Suprapubic skin (tissue), 3 donors: ENCODE measurements around the gene STPG1.

Experiments used
- CTCF ChIP-seq, 2 donors: fragments of 200-600 bp in 1 of 2; fragments of 450-650 bp in 1 of 2; sonication (generic) in 1 of 2; IDR thresholded peaks; one replicate each; pipeline ENCODE4 v1.5.1; 2016 to 2019; ENCODE audit warnings: antibody characterized with exemption in 2 of 2, mild to moderate bottlenecking in 1 of 2, moderate library complexity in 1 of 2
- POLR2A ChIP-seq, 2 donors: fragments of 450-650 bp; IDR thresholded peaks; one replicate each; pipeline ENCODE4 v1.6.1; 2017; ENCODE audit warnings: antibody characterized with exemption in 2 of 2, mild to moderate bottlenecking in 2 of 2, moderate library complexity in 2 of 2

DNA sequence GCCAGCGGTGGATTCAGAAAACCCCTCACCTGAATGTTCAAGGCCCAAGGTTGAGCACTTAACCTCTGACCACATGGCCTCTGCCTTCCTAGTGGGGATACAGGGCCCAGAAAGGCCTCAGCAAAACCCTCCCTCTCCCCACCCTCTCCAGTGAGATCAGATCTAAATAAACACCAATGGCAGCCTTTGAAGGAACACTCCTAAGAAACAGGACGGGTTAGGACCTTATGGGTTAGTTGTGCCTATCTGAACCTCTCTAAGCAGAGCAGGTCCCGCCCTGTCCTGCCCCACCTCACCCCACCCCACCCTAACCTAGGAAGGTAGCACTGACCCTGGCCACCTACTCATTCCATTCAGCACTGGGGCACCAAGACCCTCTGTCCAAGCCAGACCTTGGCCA is 102.3 kb downstream of the STPG1 start:
- TF ChIP-seq POLR2A (IDR thresholded peaks at IDR 0.05) = no peak
- TF ChIP-seq CTCF (IDR thresholded peaks at IDR 0.05) = no peak
